NCI-H2081 treated with DMSO at 0.1 percent for 48 hours (cell line): ENCODE measurements around the gene CHP1.
"Not testable (repeated sequence)": the region's sequence is repeated elsewhere in the genome, so short reads cannot be mapped to it uniquely, and the experiment has no call there.

Experiments
- DNase-seq: peaks from one replicate; lab custom pipeline; 2025; lab: John Stamatoyannopoulos, UW

CHP1 gene

GRCh38 chr15:41292521-41292920 lies 61.5 kb downstream of the CHP1 start:
- no peak for DNase-seq

- DNase-seq: not testable (repeated sequence)
These were observed 70.1 kb downstream of the CHP1 start for GRCh38 chr15:41301139-41301538.

GRCh38 chr15:41301587-41301986 lies 70.5 kb downstream of the CHP1 start:
- no peak for DNase-seq

GRCh38 chr15:41304149-41304770 lies 73.2 kb downstream of the CHP1 start:
- no peak for DNase-seq

GRCh38 chr15:41307679-41308078 lies 76.6 kb downstream of the CHP1 start:
- DNase-seq: no peak

GRCh38 chr15:41309226-41309905 lies 78.3 kb downstream of the CHP1 start:
- no peak for DNase-seq

GRCh38 chr15:41320805-41321330 lies 89.8 kb downstream of the CHP1 start:
- DNase-seq: not testable (repeated sequence)

- DNase-seq: no peak
These were observed 92.5 kb downstream of the CHP1 start for GRCh38 chr15:41323611-41324010.

- no peak for DNase-seq
These were observed 100.2 kb downstream of the CHP1 start for GRCh38 chr15:41331281-41331680.
